WTC11 (cell line): ENCODE measurements around the gene SERF2. TPM values are rescaled to one million over a fixed set of nuclear protein-coding genes. Genes with fewer than 3 reads are reported as not detected.

Source experiments
- ATAC-seq: fragments of 200-7000 bp; cut with Tn5 transposase; 2 replicates; pipeline ENCODE4 v1.10.0; 2021; ENCODE audit warnings: mild to moderate bottlenecking, moderate library complexity
- Bru-seq: library from RNA; stranded (reverse); fragments of 400-500 nt; gene quantifications from one replicate; lab custom pipeline; 2021; lab: Mats Ljungman, UMichigan
- CTCF ChIA-PET: fragments of 300-600 bp; sonication (Branson Sonifier 250); formaldehyde crosslinking; loops from one replicate; lab custom pipeline; 2021; ENCODE audit warnings: antibody characterized with exemption; lab: Charles Lee
- POLR2A ChIA-PET: fragments of 350-600 bp; sonication (Branson Sonifier 250); formaldehyde crosslinking; loops from one replicate; lab custom pipeline; 2021; ENCODE audit warnings: antibody characterized with exemption; lab: Charles Lee
- DNase-seq: peaks from one replicate; pipeline ENCODE4 v3.0.0; 2021; ENCODE audit warnings: low spot score
- H3K27ac Mint-ChIP-seq: 2 replicates; pipeline ENCODE4 v1.8.0; 2021; ENCODE audit warnings: mixed read lengths
- H3K27me3 Mint-ChIP-seq: 2 replicates; pipeline ENCODE4 v1.8.0; 2021; ENCODE audit warnings: low read depth, mild to moderate bottlenecking, moderate library complexity, mixed read lengths
- H3K36me3 Mint-ChIP-seq: 2 replicates; pipeline ENCODE4 v1.8.0; 2021; ENCODE audit warnings: mixed read lengths
- H3K4me1 Mint-ChIP-seq: 2 replicates; pipeline ENCODE4 v1.8.0; 2022; ENCODE audit warnings: mixed read lengths
- H3K4me3 Mint-ChIP-seq: 2 replicates; pipeline ENCODE4 v1.8.0; 2021; ENCODE audit warnings: mild to moderate bottlenecking, moderate library complexity, mixed read lengths
- H3K9me3 Mint-ChIP-seq: 2 replicates; pipeline ENCODE4 v1.8.0; 2021; ENCODE audit warnings: mixed read lengths
- CDX4 ChIP-seq: fragments of 250-450 bp; sonication (Bioruptor Pico); IDR thresholded peaks from 2 replicates; pipeline ENCODE4 v1.9.0; 2021; ENCODE audit warnings: moderate library complexity, mild to moderate bottlenecking, inconsistent platforms, borderline replicate concordance
- CREB1 ChIP-seq: sonication (generic); formaldehyde crosslinking; IDR thresholded peaks from 2 replicates; pipeline ENCODE4 v1.8.0; 2023; ENCODE audit warnings: mild to moderate bottlenecking, missing genetic modification reagents
- E2F1 ChIP-seq: sonication (generic); formaldehyde crosslinking; IDR thresholded peaks from 2 replicates; pipeline ENCODE4 v1.8.0; 2022; ENCODE audit warnings: mild to moderate bottlenecking, missing genetic modification reagents
- E2F4 ChIP-seq: sonication (generic); formaldehyde crosslinking; IDR thresholded peaks from 2 replicates; pipeline ENCODE4 v1.8.1; 2022; ENCODE audit warnings: low read depth, mild to moderate bottlenecking, moderate library complexity, missing genetic modification reagents, borderline replicate concordance
- ERG ChIP-seq: fragments of 250-450 bp; sonication (Bioruptor Pico); IDR thresholded peaks from 2 replicates; pipeline ENCODE4 v1.8.0; 2021; ENCODE audit warnings: mild to moderate bottlenecking
- ESRRA ChIP-seq: sonication (generic); formaldehyde crosslinking; IDR thresholded peaks from 2 replicates; pipeline ENCODE4 v1.8.1; 2022; ENCODE audit warnings: mild to moderate bottlenecking, missing genetic modification reagents, borderline replicate concordance
- FOXP4 ChIP-seq: sonication (generic); formaldehyde crosslinking; IDR thresholded peaks from 2 replicates; pipeline ENCODE4 v1.8.0; 2022; ENCODE audit warnings: mild to moderate bottlenecking, missing genetic modification reagents
- GRHL2 ChIP-seq: fragments of 250-450 bp; sonication (Bioruptor Pico); IDR thresholded peaks from 2 replicates; pipeline ENCODE4 v1.8.0; 2022; ENCODE audit warnings: mild to moderate bottlenecking, moderate library complexity; ENCODE audit not compliant: insufficient replicate concordance, severe bottlenecking
- HMGA2 ChIP-seq: fragments of 250-450 bp; sonication (Bioruptor Pico); IDR thresholded peaks from 2 replicates; pipeline ENCODE4 v1.4.0; 2021; ENCODE audit warnings: mild to moderate bottlenecking, moderate library complexity
- IRF2 ChIP-seq: sonication (generic); formaldehyde crosslinking; IDR thresholded peaks from 2 replicates; pipeline ENCODE4 v1.8.0; 2022; ENCODE audit warnings: low read depth, missing genetic modification reagents, borderline replicate concordance
- JAZF1 ChIP-seq: fragments of 250-450 bp; sonication (Bioruptor Pico); IDR thresholded peaks from 2 replicates; pipeline ENCODE4 v1.9.0; 2021; ENCODE audit warnings: moderate library complexity, mild to moderate bottlenecking, inconsistent platforms
- JUN ChIP-seq: sonication (generic); formaldehyde crosslinking; IDR thresholded peaks from 2 replicates; pipeline ENCODE4 v1.8.0; 2023; ENCODE audit warnings: mild to moderate bottlenecking, missing genetic modification reagents
- KAT7 ChIP-seq: sonication (generic); formaldehyde crosslinking; IDR thresholded peaks from 2 replicates; pipeline ENCODE4 v1.8.1; 2023; ENCODE audit warnings: missing genetic modification reagents, mild to moderate bottlenecking, borderline replicate concordance
- MXD4 ChIP-seq: fragments of 250-450 bp; sonication (Bioruptor Pico); IDR thresholded peaks from 2 replicates; pipeline ENCODE4 v1.8.0; 2021; ENCODE audit warnings: mild to moderate bottlenecking, moderate library complexity, borderline replicate concordance
- NFATC4 ChIP-seq: fragments of 250-450 bp; sonication (Bioruptor Pico); IDR thresholded peaks from 2 replicates; pipeline ENCODE4 v1.9.0; 2021; ENCODE audit warnings: mild to moderate bottlenecking
- NFE2L1 ChIP-seq: sonication (generic); formaldehyde crosslinking; IDR thresholded peaks from 2 replicates; pipeline ENCODE4 v1.8.1; 2023; ENCODE audit warnings: missing genetic modification reagents
- NFYB ChIP-seq: sonication (generic); formaldehyde crosslinking; conservative IDR thresholded peaks from 2 replicates; pipeline ENCODE4 v1.8.0; 2022; ENCODE audit warnings: low read depth, missing genetic modification reagents
- NR2C2 ChIP-seq: sonication (generic); formaldehyde crosslinking; IDR thresholded peaks from 2 replicates; pipeline ENCODE4 v1.8.0; 2022; ENCODE audit warnings: mild to moderate bottlenecking, missing genetic modification reagents
- OVOL2 ChIP-seq: fragments of 250-450 bp; sonication (Bioruptor Pico); IDR thresholded peaks from 2 replicates; pipeline ENCODE4 v1.9.0; 2021; ENCODE audit warnings: mild to moderate bottlenecking, borderline replicate concordance
- PRRX2 ChIP-seq: fragments of 250-450 bp; sonication (Bioruptor Pico); IDR thresholded peaks from 2 replicates; pipeline ENCODE4 v1.8.0; 2021; ENCODE audit warnings: mild to moderate bottlenecking
- RELA ChIP-seq: sonication (generic); formaldehyde crosslinking; IDR thresholded peaks from 2 replicates; pipeline ENCODE4 v1.8.1; 2022; ENCODE audit warnings: missing genetic modification reagents, mild to moderate bottlenecking, borderline replicate concordance
- TP53 ChIP-seq: sonication (generic); formaldehyde crosslinking; IDR thresholded peaks from 2 replicates; pipeline ENCODE4 v1.8.1; 2023; ENCODE audit warnings: mild to moderate bottlenecking, missing genetic modification reagents
- ZBTB43 ChIP-seq: sonication (generic); formaldehyde crosslinking; IDR thresholded peaks from 2 replicates; pipeline ENCODE4 v1.8.1; 2023; ENCODE audit warnings: mild to moderate bottlenecking, missing genetic modification reagents
- ZNF219 ChIP-seq: sonication (generic); formaldehyde crosslinking; IDR thresholded peaks from 2 replicates; pipeline ENCODE4 v1.8.0; 2023; ENCODE audit warnings: missing genetic modification reagents, mild to moderate bottlenecking, borderline replicate concordance
- ZNF232 ChIP-seq: sonication (generic); formaldehyde crosslinking; IDR thresholded peaks from 2 replicates; pipeline ENCODE4 v1.8.0; 2022; ENCODE audit warnings: mild to moderate bottlenecking, missing genetic modification reagents
- long read RNA-seq, 3 experiments: library from RNA in 1 of 3; library from capped mRNA in 1 of 3; library from polyadenylated mRNA in 1 of 3; unstranded in 2 of 3; stranded (forward) in 1 of 3; transcript quantifications; one replicate each; pipeline ENCODE4 v2.0.0, GENCODE V29; 2021
- total RNA-seq: library from RNA; stranded (reverse); gene quantifications from 3 replicates; pipeline ENCODE4 v1.2.3, GENCODE V29; 2021

The SERF2 gene
- 694 to 788 TPM (median 775 TPM) in 3 replicates for total RNA-seq
- percentile 89 among the genes with signal in this experiment for Bru-seq, nascent RNA
- long read RNA-seq, experiment 1, transcript SERF2-207 (2 exons, 582 nt) = minor isoform, 8 of 797 reads
- long read RNA-seq, experiment 1, transcript SERF2-202 (3 exons, 506 nt) = minor isoform, 16 of 797 reads
- long read RNA-seq, experiment 1, transcript SERF2-201 (3 exons, 1,537 nt) = major isoform, 702 of 797 reads
- long read RNA-seq, experiment 1, transcript SERF2-216 (2 exons, 1,030 nt) = minor isoform, 39 of 797 reads
- long read RNA-seq, experiment 1, partial matches to known transcripts = 10 of 797 reads
- long read RNA-seq, experiment 1, other reads (novel, unspliced or antisense) = 12 of 797 reads
- long read RNA-seq, experiment 2, transcript SERF2-202 (3 exons, 506 nt) = minor isoform, 16 of 848 reads
- long read RNA-seq, experiment 2, transcript SERF2-201 (3 exons, 1,537 nt) = major isoform, 558 of 848 reads
- long read RNA-seq, experiment 2, transcript SERF2-216 (2 exons, 1,030 nt) = minor isoform, 7 of 848 reads
- long read RNA-seq, experiment 2, transcript SERF2-207 (2 exons, 582 nt) = minor isoform, 219 of 848 reads
- long read RNA-seq, experiment 2, partial matches to known transcripts = 15 of 848 reads
- long read RNA-seq, experiment 2, other reads (novel, unspliced or antisense) = 21 of 848 reads
- long read RNA-seq, experiment 3, transcript SERF2-207 (2 exons, 582 nt) = minor isoform, 25 of 75 reads
- long read RNA-seq, experiment 3, transcript SERF2-201 (3 exons, 1,537 nt) = minor isoform, 10 of 75 reads
- long read RNA-seq, experiment 3, transcript SERF2-216 (2 exons, 1,030 nt) = major isoform, 32 of 75 reads
- long read RNA-seq, experiment 3, partial matches to known transcripts = 1 of 75 reads
- long read RNA-seq, experiment 3, other reads (novel, unspliced or antisense) = 7 of 75 reads

- H3K9me3 Mint-ChIP-seq = no peaks in the 10 kb centered on the region
- peak within 1 kb of the TSS; percentile 98 for H3K27ac Mint-ChIP-seq
- CTCF ChIA-PET = interaction anchor here (11.1 kb wide), 1 partner anchor 16 kb away, joined by 75 read pairs; the partner anchor contains the start of gene ELL3
- peaks cover 43% of the 10 kb centered on the region for H3K4me1 Mint-ChIP-seq
- DNase-seq = peak; percentile 100
- POLR2A ChIA-PET = interaction anchor here (1.1 to 1.5 kb wide), 3 partner anchors 9 to 16 kb away, joined by 3 to 7 read pairs (median 6); partner anchors contain the start of gene ELL3
- H3K36me3 Mint-ChIP-seq = peaks cover 39% of the 10 kb centered on the region
- peak; percentile 94 for ATAC-seq
- H3K4me3 Mint-ChIP-seq = peak within 1 kb of the TSS; percentile 97
- H3K27me3 Mint-ChIP-seq = no peaks in the 10 kb centered on the region
- TF ChIP-seq CREB1 (CRISPR knock-in tag) (no peak), NR2C2 (no peak), NFYB (CRISPR knock-in tag) (peak; percentile 72), JUN (CRISPR knock-in tag) (no peak), MXD4 (CRISPR knock-in tag) (no peak), NFE2L1 (peak; percentile 6; the same call in 1 of the 2 replicates), FOXP4 (CRISPR knock-in tag) (peak; percentile 35; the same call in 1 of the 2 replicates), TP53 (no peak), ZNF232 (CRISPR knock-in tag) (peak; percentile 80), ZBTB43 (CRISPR knock-in tag) (0 out of 2 replicates have a peak, but pooled peaks have one; percentile 54), IRF2 (CRISPR knock-in tag) (no peak), CDX4 (CRISPR knock-in tag) (no peak), PRRX2 (CRISPR knock-in tag) (no peak), ESRRA (no peak), OVOL2 (no peak), JAZF1 (no peak), GRHL2 (CRISPR knock-in tag) (no peak), E2F4 (CRISPR knock-in tag) (no peak), NFATC4 (CRISPR knock-in tag) (no peak), HMGA2 (CRISPR knock-in tag) (peak; percentile 6; the same call in 1 of the 2 replicates), RELA (no peak), ERG (CRISPR knock-in tag) (no peak), ZNF219 (no peak), KAT7 (CRISPR knock-in tag) (no peak), E2F1 (CRISPR knock-in tag) (no peak)
Measured at GRCh38 chr15:43791993-43792760, at the start of gene SERF2. Gene SERF2 (plus strand): TSS chr15:43792320. CDS start chr15:43792377, 57 bp downstream.
